Hepatocyte (in vitro differentiated cells): ENCODE results near the gene RALGAPA2. TPM values are rescaled to one million over a fixed set of nuclear protein-coding genes. Genes with fewer than 3 reads are reported as not detected.

Experiments
- DNase-seq: peaks from one replicate; pipeline ENCODE4 v3.0.0-alpha.2; 2016; ENCODE audit warnings: low spot score
- H2AFZ ChIP-seq: fragments of 200-600 bp; sonication (generic); 2 replicates; pipeline ENCODE4 v1.6.0; 2016; ENCODE audit warnings: antibody characterized with exemption, mild to moderate bottlenecking
- H3K27ac ChIP-seq: fragments of 200-600 bp; sonication (generic); 2 replicates; pipeline ENCODE4 v1.5.1; 2016; ENCODE audit warnings: mild to moderate bottlenecking
- H3K27me3 ChIP-seq: fragments of 200-600 bp; sonication (generic); 2 replicates; pipeline ENCODE4 v1.6.1; 2016
- H3K36me3 ChIP-seq: fragments of 200-600 bp; sonication (generic); replicated peaks from 2 replicates; pipeline ENCODE4 v1.5.1; 2016; ENCODE audit warnings: low read depth; ENCODE audit not compliant: insufficient read depth
- H3K4me1 ChIP-seq: fragments of 200-600 bp; sonication (generic); 2 replicates; pipeline ENCODE4 v1.5.1; 2016; ENCODE audit warnings: mild to moderate bottlenecking, moderate library complexity; ENCODE audit not compliant: insufficient read depth
- H3K4me2 ChIP-seq: fragments of 200-600 bp; sonication (generic); 2 replicates; pipeline ENCODE4 v1.6.0; 2016
- H3K4me3 ChIP-seq: fragments of 200-600 bp; sonication (generic); 2 replicates; pipeline ENCODE4 v1.5.1; 2016; ENCODE audit warnings: mild to moderate bottlenecking
- H3K79me2 ChIP-seq: fragments of 200-600 bp; sonication (generic); 2 replicates; pipeline ENCODE4 v1.6.0; 2017; ENCODE audit warnings: mild to moderate bottlenecking
- H3K9me2 ChIP-seq: fragments of 200-600 bp; sonication (generic); replicated peaks from 2 replicates; pipeline ENCODE4 v1.6.0; 2017; ENCODE audit warnings: mild to moderate bottlenecking; ENCODE audit not compliant: insufficient read depth
- H3K9me3 ChIP-seq: fragments of 200-600 bp; sonication (generic); 2 replicates; pipeline ENCODE4 v1.5.1; 2016; ENCODE audit warnings: low read depth, mild to moderate bottlenecking
- H4K20me1 ChIP-seq: fragments of 200-600 bp; sonication (generic); 2 replicates; pipeline ENCODE4 v1.6.0; 2016; ENCODE audit warnings: mild to moderate bottlenecking; ENCODE audit not compliant: insufficient read depth, poor library complexity, severe bottlenecking
- EZH2 ChIP-seq: fragments of 200-600 bp; sonication (generic); IDR thresholded peaks from 2 replicates; pipeline ENCODE4 v1.6.1; 2016; ENCODE audit warnings: antibody characterized with exemption, mild to moderate bottlenecking, borderline replicate concordance
- EZH2phosphoT487 ChIP-seq: fragments of 200-600 bp; sonication (generic); IDR thresholded peaks from one replicate; pipeline ENCODE4 v1.6.1; 2018; ENCODE audit warnings: antibody characterized with exemption, mild to moderate bottlenecking, low read depth, moderate library complexity; ENCODE audit not compliant: unreplicated experiment, severe bottlenecking
- WGBS: methylation state at CpG from one replicate; pipeline ENCODE4 v1.1.6; 2016; ENCODE audit warnings: low lambda C conversion rate; ENCODE audit errors: missing lambda C conversion rate; 5-methylcytosine and 5-hydroxymethylcytosine counted together
- polyA plus RNA-seq: library from polyadenylated mRNA; unstranded; fragments of >200 nt; fragmentation: Nextera tagmentation; extraction: Ambion mirVana; gene quantifications from 2 replicates; pipeline ENCODE4 v1.2.1, GENCODE V29; 2016
- total RNA-seq: library from RNA; depleted of rRNA; stranded (reverse); fragments of >200 nt; gene quantifications from 2 replicates; pipeline ENCODE4 v1.2.3, GENCODE V29; 2014
- TF ChIP-seq, protein P1 (sequence below): fragments of 200-600 bp; sonication (generic); IDR thresholded peaks from 2 replicates; pipeline ENCODE4 v1.5.1; 2016; ENCODE audit warnings: antibody characterized with exemption, mild to moderate bottlenecking; ENCODE audit not compliant: poor library complexity

The RALGAPA2 gene
- total and polyA plus RNA-seq, 2 experiments from 2014 or later, result 16.8 to 35.3 TPM

DNA sequence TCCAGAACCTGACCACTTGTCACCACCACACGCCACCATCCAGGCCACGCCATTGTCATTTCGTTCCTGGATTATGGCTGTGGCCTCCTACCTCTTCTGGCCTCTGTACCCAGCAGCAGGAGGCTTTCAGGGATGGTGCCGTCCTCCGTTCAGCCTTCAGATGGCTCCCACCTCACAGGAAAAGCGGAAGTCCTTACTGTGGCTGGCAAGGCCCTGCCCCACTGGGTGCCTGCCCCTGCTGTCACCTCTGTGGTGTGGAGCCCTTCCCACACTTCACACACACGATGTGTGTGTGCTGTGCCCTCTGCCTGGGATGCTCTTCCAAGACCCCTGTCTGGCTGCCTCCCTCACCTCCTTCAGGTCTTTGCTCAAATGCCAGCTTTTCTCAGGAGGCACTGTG, 275.1 kb downstream of the RALGAPA2 start:
- 95% methylated on average over 7 of the region's 7 CpGs for WGBS
- no peaks in the 10 kb centered on the region for H3K9me3 ChIP-seq
- H3K9me2 ChIP-seq, result no peaks in the 10 kb centered on the region
- H3K4me1 ChIP-seq, result no peaks in the 10 kb centered on the region
- no peaks in the 10 kb centered on the region for H4K20me1 ChIP-seq
- TF ChIP-seq, protein P1, sequence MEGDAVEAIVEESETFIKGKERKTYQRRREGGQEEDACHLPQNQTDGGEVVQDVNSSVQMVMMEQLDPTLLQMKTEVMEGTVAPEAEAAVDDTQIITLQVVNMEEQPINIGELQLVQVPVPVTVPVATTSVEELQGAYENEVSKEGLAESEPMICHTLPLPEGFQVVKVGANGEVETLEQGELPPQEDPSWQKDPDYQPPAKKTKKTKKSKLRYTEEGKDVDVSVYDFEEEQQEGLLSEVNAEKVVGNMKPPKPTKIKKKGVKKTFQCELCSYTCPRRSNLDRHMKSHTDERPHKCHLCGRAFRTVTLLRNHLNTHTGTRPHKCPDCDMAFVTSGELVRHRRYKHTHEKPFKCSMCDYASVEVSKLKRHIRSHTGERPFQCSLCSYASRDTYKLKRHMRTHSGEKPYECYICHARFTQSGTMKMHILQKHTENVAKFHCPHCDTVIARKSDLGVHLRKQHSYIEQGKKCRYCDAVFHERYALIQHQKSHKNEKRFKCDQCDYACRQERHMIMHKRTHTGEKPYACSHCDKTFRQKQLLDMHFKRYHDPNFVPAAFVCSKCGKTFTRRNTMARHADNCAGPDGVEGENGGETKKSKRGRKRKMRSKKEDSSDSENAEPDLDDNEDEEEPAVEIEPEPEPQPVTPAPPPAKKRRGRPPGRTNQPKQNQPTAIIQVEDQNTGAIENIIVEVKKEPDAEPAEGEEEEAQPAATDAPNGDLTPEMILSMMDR, result no peak
- TF ChIP-seq EZH2, result no peak
- H3K79me2 ChIP-seq, result no peaks in the 10 kb centered on the region
- no peak overlapping the region for H3K4me3 ChIP-seq
- no peaks in the 10 kb centered on the region for H3K27me3 ChIP-seq
- H3K36me3 ChIP-seq, result no peaks in the 10 kb centered on the region
- no peak overlapping the region for H2AFZ ChIP-seq
- no peak for DNase-seq
- no peak overlapping the region for H3K4me2 ChIP-seq
- H3K27ac ChIP-seq, result no peak overlapping the region

DNA sequence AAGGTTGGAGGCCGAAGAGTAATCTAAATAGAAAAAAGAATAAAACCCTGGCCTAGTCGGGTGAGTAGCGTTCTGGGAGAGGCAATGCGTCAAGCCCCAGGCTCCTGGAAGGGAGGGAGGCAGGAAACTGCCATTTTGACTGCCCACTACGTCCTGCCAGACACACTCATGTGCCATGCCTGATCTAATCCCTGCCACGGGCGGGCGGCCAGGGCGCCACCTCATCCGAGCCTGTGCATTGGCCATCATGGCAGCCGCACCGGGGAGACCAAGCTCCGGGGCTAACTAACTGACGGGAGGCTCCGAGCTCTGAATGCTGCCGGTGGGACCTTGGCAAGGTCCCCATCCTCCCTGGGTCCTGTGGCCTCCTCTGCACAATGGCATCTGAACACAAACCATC, 275.8 kb downstream of the RALGAPA2 start:
- no peaks in the 10 kb centered on the region for H3K27me3 ChIP-seq
- no peaks in the 10 kb centered on the region for H3K9me3 ChIP-seq
- no peak overlapping the region for H3K27ac ChIP-seq
- 98% methylated on average over 16 of the region's 16 CpGs for WGBS
- TF ChIP-seq, protein P1, result no peak
- TF ChIP-seq EZH2 (no peak), EZH2phosphoT487 (no peak)
- no peaks in the 10 kb centered on the region for H3K79me2 ChIP-seq
- H3K4me2 ChIP-seq, result no peak overlapping the region
- no peak for DNase-seq
- H3K4me3 ChIP-seq, result no peak overlapping the region
- H3K9me2 ChIP-seq, result no peaks in the 10 kb centered on the region
- H3K4me1 ChIP-seq, result no peaks in the 10 kb centered on the region
- no peak overlapping the region for H2AFZ ChIP-seq
- no peaks in the 10 kb centered on the region for H4K20me1 ChIP-seq
- no peaks in the 10 kb centered on the region for H3K36me3 ChIP-seq

DNA sequence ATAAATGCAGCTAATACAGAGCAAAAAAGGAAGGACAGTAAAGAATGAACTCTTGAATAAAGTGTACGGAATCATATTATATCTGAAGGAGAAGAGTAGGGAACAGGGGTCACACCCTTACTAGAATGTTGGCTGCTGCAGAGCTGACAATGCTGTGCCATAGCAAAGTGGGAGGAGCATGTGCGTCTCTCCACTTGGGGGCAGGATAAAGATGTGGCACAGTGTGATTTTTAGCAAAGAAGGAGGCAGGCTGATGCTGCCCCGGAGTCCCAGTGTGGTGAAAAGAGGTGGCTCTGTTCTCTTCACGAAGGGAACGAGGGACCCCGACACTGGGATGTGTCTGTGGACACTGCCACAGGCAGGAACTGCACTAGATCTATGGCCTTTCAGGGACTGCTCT, 277.0 kb downstream of the RALGAPA2 start:
- no peaks in the 10 kb centered on the region for H3K79me2 ChIP-seq
- no peak overlapping the region for H3K27ac ChIP-seq
- H3K4me3 ChIP-seq, result no peak overlapping the region
- TF ChIP-seq, protein P1, result no peak
- TF ChIP-seq EZH2phosphoT487 (no peak), EZH2 (no peak)
- WGBS, result 82% methylated on average over 6 of the region's 6 CpGs
- no peak overlapping the region for H2AFZ ChIP-seq
- H3K9me3 ChIP-seq, result no peaks in the 10 kb centered on the region
- no peaks in the 10 kb centered on the region for H3K9me2 ChIP-seq
- no peaks in the 10 kb centered on the region for H3K27me3 ChIP-seq
- no peaks in the 10 kb centered on the region for H3K36me3 ChIP-seq
- no peak overlapping the region for H3K4me2 ChIP-seq
- H4K20me1 ChIP-seq, result no peaks in the 10 kb centered on the region
- no peaks in the 10 kb centered on the region for H3K4me1 ChIP-seq
- DNase-seq, result no peak
